Transverse colon (tissue), 3 donors: ENCODE data around the gene ATF3.

Experiments used
- EP300 ChIP-seq: sonication (generic); formaldehyde crosslinking; IDR thresholded peaks from one replicate; pipeline ENCODE4 v1.6.1; 2017; ENCODE audit warnings: antibody characterized with exemption, low read depth
- POLR2A ChIP-seq: fragments of 450-650 bp; IDR thresholded peaks from one replicate; pipeline ENCODE4 v1.6.1; 2016; ENCODE audit warnings: antibody characterized with exemption, mild to moderate bottlenecking, moderate library complexity
- TF ChIP-seq, protein P1 (sequence below), 5 experiments: fragments of 200-600 bp in 3 of 5; fragments of 450-650 bp in 2 of 5; sonication (generic) in 3 of 5; IDR thresholded peaks; 1 replicate in 2 of 5; 2 replicates in 3 of 5; pipeline ENCODE4 v1.5.1; 2016 to 2017; ENCODE audit warnings: antibody characterized with exemption in 5 of 5, inconsistent platforms in 3 of 5, mild to moderate bottlenecking in 2 of 5, moderate library complexity in 1 of 5

DNA sequence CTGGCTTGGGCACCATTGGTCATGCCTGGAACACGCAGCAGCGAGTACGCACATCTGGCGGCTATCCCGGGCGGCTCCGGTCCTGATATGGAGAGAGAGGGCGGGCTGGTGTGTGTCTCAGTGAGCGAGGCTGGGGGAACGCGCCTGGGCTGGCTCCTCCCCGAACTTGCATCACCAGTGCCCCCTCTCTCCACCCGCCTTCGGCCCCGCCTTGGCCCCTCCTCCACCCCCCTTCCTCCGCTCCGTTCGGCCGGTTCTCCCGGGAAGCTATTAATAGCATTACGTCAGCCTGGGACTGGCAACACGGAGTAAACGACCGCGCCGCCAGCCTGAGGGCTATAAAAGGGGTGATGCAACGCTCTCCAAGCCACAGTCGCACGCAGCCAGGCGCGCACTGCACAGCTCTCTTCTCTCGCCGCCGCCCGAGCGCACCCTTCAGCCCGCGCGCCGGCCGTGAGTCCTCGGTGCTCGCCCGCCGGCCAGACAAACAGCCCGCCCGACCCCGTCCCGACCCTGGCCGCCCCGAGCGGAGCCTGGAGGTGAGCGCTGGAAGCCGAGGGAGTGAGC, at the start of gene ATF3:
- TF ChIP-seq EP300: peak; percentile 48
- TF ChIP-seq POLR2A: peak; percentile 100
- TF ChIP-seq, protein P1, sequence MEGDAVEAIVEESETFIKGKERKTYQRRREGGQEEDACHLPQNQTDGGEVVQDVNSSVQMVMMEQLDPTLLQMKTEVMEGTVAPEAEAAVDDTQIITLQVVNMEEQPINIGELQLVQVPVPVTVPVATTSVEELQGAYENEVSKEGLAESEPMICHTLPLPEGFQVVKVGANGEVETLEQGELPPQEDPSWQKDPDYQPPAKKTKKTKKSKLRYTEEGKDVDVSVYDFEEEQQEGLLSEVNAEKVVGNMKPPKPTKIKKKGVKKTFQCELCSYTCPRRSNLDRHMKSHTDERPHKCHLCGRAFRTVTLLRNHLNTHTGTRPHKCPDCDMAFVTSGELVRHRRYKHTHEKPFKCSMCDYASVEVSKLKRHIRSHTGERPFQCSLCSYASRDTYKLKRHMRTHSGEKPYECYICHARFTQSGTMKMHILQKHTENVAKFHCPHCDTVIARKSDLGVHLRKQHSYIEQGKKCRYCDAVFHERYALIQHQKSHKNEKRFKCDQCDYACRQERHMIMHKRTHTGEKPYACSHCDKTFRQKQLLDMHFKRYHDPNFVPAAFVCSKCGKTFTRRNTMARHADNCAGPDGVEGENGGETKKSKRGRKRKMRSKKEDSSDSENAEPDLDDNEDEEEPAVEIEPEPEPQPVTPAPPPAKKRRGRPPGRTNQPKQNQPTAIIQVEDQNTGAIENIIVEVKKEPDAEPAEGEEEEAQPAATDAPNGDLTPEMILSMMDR (IDR thresholded peaks at IDR 0.05): no peak
